ENCODE data around the gene MEF2B.

DNA sequence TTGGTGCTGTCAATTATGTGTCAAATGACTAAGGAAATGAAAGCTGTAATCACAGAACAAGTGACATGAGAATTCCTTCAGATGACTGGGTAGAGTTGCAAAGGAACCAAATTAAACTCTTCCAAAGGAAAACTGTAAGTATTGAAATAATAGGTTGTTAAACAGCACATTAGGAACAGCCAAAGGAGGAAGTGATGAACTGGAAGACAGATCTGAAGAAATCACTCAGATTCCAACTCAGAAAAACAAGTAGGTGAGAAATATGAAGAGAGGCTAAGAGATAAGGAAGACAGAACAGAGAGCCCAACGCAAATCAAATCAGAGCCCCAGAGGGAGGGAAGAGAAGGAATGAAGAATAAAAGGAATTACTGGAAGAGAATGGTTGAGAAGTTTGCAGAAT is 47.2 kb downstream of the MEF2B start:
- TF ChIP-seq, protein P1, sequence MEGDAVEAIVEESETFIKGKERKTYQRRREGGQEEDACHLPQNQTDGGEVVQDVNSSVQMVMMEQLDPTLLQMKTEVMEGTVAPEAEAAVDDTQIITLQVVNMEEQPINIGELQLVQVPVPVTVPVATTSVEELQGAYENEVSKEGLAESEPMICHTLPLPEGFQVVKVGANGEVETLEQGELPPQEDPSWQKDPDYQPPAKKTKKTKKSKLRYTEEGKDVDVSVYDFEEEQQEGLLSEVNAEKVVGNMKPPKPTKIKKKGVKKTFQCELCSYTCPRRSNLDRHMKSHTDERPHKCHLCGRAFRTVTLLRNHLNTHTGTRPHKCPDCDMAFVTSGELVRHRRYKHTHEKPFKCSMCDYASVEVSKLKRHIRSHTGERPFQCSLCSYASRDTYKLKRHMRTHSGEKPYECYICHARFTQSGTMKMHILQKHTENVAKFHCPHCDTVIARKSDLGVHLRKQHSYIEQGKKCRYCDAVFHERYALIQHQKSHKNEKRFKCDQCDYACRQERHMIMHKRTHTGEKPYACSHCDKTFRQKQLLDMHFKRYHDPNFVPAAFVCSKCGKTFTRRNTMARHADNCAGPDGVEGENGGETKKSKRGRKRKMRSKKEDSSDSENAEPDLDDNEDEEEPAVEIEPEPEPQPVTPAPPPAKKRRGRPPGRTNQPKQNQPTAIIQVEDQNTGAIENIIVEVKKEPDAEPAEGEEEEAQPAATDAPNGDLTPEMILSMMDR (IDR thresholded peaks at IDR 0.05) = no peak
- TF ChIP-seq POLR2A (IDR thresholded peaks at IDR 0.05) = no peak
- TF ChIP-seq EP300 (IDR thresholded peaks at IDR 0.05) = no peak
